Activated T-helper 9 cell treated with anti-CD3 and anti-CD28 coated beads, Interleukin-2, amount 50 U/mL, for 16 hours (primary cell): ENCODE data around the gene TSPYL4.

Experiments used
- DNase-seq: peaks from one replicate; pipeline ENCODE4 v3.0.0-alpha.2; 2020; ENCODE audit warnings: low read depth

TSPYL4 gene

DNA sequence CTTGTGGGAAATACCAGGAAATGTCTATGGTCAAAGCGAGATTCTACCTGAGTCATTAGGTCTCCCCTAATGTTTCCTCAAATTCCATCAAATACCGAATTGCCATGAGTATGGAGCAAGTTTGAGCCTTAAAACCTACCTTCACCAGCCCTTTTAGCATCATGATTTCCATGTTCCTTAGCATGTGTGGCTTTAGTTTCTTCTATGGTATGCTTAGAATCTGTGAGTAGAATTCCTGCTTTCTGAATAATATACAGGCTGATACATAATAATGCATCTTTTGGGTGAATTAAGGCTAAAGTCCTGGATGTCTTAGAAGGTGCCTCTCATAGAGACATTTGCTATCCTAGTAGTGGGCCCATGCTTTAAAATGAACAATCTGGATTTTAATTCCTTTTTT, 32.0 kb downstream of the TSPYL4 start:
- no peak for DNase-seq

DNA sequence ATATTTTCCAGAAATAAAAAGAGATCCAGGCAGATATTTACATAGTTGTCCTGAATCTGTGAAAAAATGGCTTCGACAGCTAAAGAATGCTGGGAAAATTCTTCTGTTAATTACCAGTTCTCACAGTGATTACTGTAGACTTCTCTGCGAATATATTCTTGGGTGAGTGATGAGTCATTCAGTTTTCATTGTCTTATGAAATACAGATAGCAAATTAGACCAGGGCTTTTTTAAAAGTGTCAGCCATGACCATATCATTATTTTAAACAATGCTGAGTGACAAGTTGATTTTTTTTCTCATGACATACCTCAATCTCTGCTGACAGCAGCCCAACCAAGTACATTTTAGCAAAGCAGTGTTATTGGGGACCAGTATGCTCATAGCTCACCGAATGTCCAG, 32.8 kb downstream of the TSPYL4 start:
- no peak for DNase-seq

DNA sequence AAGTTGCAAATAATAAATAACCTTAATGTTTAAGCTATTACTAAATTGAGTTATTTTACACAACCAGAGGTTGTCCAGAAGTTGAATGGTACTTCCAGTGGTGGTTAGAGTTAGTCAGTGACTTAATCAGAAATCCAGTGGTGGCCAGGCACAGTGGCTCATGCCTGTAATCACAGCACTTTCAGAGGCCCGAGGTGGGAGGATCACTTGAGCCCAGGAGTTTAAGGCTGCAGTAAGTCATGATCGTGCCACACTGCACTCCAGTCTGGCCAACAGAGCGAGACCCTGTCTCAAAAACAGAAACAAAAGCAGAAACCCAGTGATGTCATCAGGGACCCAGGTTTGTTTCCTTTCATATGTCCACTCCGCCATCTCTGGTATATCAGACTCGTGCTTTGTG, 35.0 kb downstream of the TSPYL4 start:
- no peak for DNase-seq

DNA sequence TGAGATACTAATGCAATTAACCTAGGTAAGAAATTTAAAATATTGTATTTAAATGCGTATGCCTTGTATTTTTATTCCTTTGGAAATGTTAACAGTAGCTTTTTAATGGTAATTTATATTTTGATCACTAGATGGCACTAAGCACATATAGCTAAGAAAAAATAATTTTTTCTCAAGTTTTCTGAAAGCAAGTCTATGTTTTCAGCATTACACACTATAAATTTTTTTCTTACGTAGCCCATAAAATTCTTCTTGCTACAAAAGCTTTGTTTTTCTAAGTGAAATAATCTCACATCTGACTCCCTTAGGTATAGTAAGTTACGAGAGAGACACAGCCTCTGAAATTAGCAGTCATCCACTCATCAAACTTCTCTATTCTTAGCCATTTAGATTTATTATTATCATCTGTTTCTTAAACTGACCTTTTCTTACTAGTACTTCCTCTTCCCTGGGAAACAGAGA, 35.7 kb downstream of the TSPYL4 start:
- no peak for DNase-seq

DNA sequence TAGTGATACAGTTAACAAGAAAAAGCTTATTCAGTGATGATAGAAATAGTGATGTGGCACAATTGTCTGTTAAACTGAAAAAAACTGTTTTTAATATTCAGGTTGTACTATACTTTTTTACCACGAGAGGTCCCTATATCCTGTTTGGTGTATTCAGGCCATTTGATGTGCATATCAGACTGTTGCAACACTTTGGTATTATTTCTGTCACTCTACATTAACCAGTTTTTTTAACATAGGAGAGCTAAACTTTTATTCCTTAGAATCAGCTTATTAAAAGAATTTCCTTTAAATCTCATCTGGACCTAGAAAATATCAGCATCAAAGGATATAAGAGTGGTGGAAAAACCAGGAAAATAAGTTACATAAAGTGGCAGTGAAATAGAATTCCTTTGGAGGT, 36.8 kb downstream of the TSPYL4 start:
- DNase-seq: no peak

DNA sequence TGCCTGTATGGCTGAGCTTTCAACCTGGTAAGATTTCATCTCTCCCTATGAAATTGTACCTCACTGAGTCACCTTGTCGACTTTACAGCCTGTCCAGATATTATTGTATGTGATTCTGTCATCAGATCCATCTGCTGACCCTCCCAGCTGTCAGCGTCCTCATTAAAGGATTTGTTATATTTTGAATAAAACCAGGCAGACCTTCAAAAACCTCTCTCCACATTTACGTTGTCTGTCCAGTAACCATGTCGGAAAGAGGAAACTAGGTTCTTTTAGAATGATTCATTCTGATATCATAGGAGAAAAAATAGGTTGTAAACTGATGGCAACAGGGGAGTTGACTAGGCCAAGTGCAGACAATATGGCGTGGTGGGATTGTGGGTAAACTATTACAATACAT, 38.5 kb downstream of the TSPYL4 start:
- DNase-seq: no peak

DNA sequence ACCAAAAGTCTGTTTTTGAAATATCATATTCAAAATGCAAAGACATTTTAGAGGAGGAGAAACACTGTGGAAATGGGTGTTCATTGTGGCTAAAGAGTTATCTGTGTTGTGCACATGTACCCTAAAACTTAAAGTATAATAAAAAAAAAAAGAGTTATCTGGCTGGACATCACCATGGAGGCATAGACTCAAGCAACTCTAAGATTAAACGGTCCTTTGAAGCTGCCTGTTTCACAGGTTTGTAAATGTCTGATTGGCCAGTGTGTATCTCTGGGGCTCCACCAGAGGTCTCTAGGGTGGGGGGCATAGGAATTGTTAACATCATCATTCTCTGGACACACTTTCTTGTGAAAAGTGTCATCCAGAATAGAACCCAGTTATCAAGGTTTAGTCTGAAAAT, 39.2 kb downstream of the TSPYL4 start:
- no peak for DNase-seq

DNA sequence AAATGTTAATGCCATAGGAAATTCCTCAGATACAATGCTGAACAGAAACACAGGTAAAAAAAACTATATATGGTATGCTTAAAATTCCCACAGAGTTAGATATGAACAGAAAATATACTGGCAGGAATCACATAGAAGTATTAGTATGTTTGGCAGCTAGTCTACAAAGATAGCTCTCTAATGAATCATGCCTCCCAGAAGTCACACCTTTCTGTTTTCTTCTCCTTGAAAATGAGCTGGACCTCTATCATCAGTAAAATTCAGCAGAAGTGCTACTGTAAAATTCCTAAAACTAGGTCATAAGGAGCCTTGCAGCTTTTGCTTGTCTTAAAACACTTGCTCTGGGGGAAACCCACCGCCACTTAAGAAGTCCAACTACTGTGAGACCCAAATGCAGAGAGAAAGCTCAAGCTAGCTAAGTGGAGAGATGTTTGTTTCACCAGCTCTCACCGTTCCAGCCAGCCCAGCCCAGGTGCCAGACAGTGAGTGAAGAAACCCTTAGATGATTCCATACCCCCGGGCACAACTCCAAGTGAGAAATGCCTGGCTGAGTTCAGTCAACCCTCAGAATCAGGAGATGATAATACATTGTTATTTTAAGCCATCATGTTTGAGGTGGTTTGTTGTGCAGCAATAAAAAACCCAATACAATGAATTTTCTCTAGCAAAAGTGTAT, 43.0 kb downstream of the TSPYL4 start:
- no peak for DNase-seq

DNA sequence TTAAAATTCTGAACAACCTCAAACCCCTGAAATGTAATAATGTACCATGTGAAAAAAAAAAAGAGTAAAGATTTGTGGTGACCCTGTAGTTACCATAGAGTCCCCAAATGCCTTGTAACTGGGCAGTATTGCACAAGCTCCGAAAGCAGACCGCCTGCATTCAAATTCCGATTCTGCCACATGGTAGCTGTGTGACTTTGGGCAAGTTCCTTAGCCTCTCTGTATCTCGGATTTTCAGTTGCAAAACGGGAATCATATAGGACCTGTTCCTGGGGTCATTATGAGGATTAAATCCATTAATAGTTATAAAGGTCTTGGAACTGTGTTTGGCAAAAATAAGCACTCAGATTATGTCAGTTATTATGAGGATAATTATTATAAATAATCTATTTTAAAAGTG, 43.6 kb downstream of the TSPYL4 start:
- no peak for DNase-seq

DNA sequence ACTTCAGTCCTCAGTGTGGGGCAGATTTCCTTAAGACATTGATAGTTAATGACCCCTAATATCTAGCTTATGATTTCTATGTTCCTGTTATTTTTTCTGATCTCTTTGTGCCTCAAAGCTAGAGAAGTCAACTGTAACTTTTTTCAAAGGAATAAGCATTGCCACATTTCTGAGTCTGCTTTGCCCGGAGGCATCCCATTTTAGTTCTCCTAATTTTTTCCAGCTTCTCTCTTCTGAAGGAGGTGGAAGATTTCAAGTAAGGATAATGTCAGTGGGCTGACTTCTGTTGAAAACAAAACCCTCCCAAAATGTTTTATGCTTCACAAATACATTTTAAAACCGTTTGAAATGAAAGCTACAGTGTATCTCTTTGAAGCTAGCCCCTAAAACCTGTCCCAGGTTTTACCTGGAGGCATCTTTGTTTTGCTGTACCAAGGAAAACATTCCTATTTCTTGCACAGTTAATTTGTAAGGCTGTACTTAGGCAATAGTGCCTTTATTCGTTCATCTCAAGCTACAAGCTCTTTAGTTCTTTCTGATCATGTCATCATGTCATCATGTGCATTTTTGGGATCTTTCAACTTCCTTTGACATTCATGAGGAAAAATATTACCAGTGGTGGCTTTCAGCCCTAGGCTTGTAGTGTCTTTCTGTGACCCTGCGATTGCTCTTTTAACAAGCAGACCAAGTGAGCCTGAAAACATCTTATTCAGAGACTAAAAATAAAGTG, 45.7 kb downstream of the TSPYL4 start:
- no peak for DNase-seq

DNA sequence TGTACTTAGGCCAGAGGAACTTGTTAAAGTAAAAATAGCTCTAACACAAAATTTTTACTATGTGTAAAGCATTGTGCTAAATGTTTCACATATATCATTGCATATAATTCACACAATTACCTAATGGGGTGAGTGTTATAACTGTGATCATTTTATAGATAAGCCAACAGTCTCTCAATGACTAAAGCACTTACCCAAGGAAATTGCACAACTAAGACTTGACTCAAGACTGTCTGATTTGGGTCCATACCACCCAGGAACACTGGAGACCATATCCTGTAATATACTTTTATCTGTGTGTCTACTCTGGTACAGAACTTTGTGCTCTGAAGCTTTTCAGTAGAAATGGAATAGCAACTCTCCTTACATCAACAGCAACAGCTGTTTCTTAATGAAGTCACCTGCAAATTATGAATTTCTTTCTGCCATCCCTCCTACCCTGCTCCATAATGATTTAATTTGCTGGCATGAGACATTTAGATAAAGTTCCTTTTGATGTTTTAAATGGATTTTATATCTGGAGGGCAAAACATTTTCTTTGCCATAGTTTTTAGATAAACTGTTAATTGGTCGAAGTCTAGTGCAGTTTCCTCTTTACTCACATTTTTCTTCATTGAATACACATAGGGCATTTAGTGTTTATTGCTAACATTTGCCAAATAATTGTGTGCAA, 47.5 kb downstream of the TSPYL4 start:
- no peak for DNase-seq

DNA sequence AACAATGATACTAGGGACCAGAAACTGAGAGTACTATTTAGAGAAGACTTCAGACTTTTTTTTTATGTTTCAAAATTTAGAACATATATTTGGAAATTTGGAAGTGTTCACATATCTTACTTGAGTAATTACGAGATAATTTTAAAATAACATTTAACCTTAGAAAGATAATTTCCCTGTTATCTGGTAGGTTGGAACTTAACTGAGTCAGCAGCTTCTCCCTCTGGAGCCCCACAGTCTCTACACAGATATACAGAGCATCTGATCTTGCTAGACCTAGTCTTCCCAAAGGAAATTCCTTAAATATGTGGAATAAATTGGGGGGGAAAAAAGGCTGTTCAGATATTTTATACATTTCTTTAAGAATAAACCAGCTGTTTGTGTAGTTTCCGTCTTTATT, 48.6 kb downstream of the TSPYL4 start:
- DNase-seq: no peak

DNA sequence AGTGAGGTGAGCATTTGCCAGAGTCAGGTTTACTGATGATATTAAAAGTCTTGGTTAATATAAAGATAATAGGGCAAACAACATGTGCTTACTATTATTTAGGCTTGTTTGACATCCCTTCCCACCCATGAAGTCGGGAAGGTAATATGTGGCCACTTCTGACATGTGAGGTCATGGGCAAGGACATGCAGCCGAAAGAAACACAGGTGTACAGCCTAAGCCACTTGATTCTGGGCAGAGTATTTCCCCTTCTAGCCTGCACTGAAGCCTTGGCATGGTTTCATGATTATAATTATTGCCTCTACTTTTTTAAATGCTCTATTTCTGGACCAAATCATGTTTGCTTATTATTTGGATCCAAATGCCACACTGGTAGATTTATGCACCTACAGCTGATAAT, 52.3 kb downstream of the TSPYL4 start:
- no peak for DNase-seq

DNA sequence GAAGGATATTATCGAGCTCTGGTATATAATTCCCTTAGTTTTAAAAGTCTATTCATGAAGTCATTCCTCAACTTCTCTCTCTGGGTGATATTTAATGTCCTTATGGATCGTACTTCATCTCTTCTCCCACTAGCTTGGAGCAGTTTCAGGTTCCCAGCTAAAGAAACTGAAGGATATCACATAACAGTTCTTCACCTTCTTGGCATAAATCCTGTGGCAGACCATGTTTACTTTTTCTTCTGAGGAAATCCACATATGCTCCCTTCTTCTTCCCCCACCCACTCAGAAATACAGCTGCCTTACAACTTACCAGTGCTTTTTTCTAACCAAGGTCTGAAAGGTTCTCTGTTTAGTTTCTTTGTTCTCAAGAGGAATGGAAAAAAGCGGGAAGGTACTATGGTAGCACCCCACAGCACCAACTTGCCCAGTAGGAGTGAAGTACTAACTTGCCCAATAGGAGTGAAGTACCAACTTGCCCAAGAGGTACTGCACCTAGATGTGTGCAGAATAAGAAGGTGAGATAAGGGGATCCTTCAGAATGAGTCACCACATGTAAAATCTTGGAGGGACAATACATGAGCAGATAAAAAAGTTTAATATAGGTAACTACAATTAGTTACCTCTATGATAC, 53.1 kb downstream of the TSPYL4 start:
- no peak for DNase-seq
